ENCODE results near the gene RECK.

DNA sequence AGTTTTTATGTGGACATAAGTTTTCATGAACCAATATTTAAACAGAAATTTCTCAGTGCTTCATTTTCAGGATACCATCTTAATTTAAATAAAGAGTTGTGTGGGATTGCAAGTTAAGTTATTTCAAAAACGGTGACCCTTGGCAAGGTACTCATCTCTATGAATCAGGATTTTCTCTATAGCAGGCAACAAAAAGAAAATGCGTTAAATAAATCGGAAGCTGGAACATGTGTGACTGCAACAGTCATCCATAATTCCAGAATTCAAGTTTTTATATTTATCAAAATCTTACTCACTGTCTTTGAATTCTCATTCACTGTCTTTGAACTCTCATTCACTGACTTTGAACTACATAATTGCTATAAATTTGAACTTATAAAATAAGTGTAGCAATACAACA is 5.8 kb upstream of the RECK start:
- TF ChIP-seq, protein P1, sequence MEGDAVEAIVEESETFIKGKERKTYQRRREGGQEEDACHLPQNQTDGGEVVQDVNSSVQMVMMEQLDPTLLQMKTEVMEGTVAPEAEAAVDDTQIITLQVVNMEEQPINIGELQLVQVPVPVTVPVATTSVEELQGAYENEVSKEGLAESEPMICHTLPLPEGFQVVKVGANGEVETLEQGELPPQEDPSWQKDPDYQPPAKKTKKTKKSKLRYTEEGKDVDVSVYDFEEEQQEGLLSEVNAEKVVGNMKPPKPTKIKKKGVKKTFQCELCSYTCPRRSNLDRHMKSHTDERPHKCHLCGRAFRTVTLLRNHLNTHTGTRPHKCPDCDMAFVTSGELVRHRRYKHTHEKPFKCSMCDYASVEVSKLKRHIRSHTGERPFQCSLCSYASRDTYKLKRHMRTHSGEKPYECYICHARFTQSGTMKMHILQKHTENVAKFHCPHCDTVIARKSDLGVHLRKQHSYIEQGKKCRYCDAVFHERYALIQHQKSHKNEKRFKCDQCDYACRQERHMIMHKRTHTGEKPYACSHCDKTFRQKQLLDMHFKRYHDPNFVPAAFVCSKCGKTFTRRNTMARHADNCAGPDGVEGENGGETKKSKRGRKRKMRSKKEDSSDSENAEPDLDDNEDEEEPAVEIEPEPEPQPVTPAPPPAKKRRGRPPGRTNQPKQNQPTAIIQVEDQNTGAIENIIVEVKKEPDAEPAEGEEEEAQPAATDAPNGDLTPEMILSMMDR (conservative IDR thresholded peaks at IDR 0.05; ENCODE audit: low read depth, low read length), result no peak
- no peak for TF ChIP-seq EZH2 (IDR thresholded peaks at IDR 0.05; ENCODE audit: low read length, unreplicated experiment)

All from PC-3 (cell line).